H1 (cell line): ENCODE data around the gene ST6GALNAC3. TPM values are rescaled to one million over a fixed set of nuclear protein-coding genes. Genes with fewer than 3 reads are reported as not detected.

ENCODE experiments used
- CTCF ChIA-PET: fragments of 300-600 bp; sonication (Branson Sonifier 250); formaldehyde crosslinking; loops from one replicate; lab custom pipeline; 2021; ENCODE audit not compliant: partially characterized antibody; lab: Charles Lee
- POLR2A ChIA-PET: fragments of 300-600 bp; sonication (Branson Sonifier 250); formaldehyde crosslinking; loops from one replicate; lab custom pipeline; 2021; ENCODE audit warnings: inconsistent platforms; ENCODE audit not compliant: partially characterized antibody; lab: Charles Lee
- DNase-seq, 2 experiments: peaks; one replicate each; pipeline versions ENCODE4 v3.0.0 to v3.0.0-alpha.2; 2010 to 2022; ENCODE audit warnings: low spot score in 2 of 2, low read depth in 1 of 2, mixed read lengths in 1 of 2
- FAIRE-seq: peaks from 2 replicates; lab custom pipeline; 2011; peaks lifted over from hg19 to GRCh38; lab: Jason Lieb, UNC
- H2AFZ ChIP-seq: 2 replicates; pipeline ENCODE4 v1.8.1; 2012; ENCODE audit warnings: low read length, inconsistent platforms
- H2AK5ac ChIP-seq: 2 replicates; pipeline ENCODE4 v1.6.1; 2013; ENCODE audit warnings: low read depth, low read length
- H2BK120ac ChIP-seq: replicated peaks from 2 replicates; pipeline ENCODE3; 2013; ENCODE audit warnings: low read depth, low read length, inconsistent platforms
- H2BK12ac ChIP-seq: 2 replicates; pipeline ENCODE4 v1.6.1; 2013; ENCODE audit warnings: low read depth, low read length
- H2BK15ac ChIP-seq: 2 replicates; pipeline ENCODE4 v1.6.1; 2013; ENCODE audit warnings: low read length
- H2BK20ac ChIP-seq: 2 replicates; pipeline ENCODE4 v1.6.1; 2013; ENCODE audit warnings: low read length
- H2BK5ac ChIP-seq: 2 replicates; pipeline ENCODE4 v1.6.1; 2013; ENCODE audit warnings: low read depth, low read length
- H3K14ac ChIP-seq: 2 replicates; pipeline ENCODE4 v1.6.1; 2013; ENCODE audit warnings: inconsistent platforms; ENCODE audit not compliant: insufficient read length
- H3K18ac ChIP-seq: 2 replicates; pipeline ENCODE4 v1.6.1; 2013; ENCODE audit warnings: low read length; ENCODE audit errors: extremely low read depth
- H3K23ac ChIP-seq: 2 replicates; pipeline ENCODE4 v1.6.1; 2013; ENCODE audit warnings: inconsistent platforms; ENCODE audit not compliant: insufficient read length
- H3K23me2 ChIP-seq: 2 replicates; pipeline ENCODE4 v1.6.1; 2013; ENCODE audit warnings: low read depth, low read length
- H3K27ac ChIP-seq: 2 replicates; pipeline ENCODE4 v1.6.1; 2011; ENCODE audit warnings: low read depth, low read length, inconsistent platforms
- H3K27me3 ChIP-seq, 4 experiments: replicated peaks in 1 of 4; 1 replicate in 1 of 4; 2 replicates in 3 of 4; pipeline versions ENCODE4 v1.6.1 to v1.8.1; 2011 to 2013; ENCODE audit warnings: low read length in 3 of 4, mild to moderate bottlenecking in 3 of 4, inconsistent platforms in 2 of 4, mixed read lengths in 2 of 4, moderate library complexity in 1 of 4; ENCODE audit not compliant: control insufficient read depth in 3 of 4, insufficient read depth in 3 of 4; ENCODE audit errors: extremely low read depth in 1 of 4
- H3K36me3 ChIP-seq, 4 experiments: 2 replicates each; pipeline versions ENCODE4 v1.6.1 to v1.8.1; 2011 to 2013; ENCODE audit warnings: mild to moderate bottlenecking in 4 of 4, low read length in 3 of 4, moderate library complexity in 2 of 4, control low read depth in 1 of 4, inconsistent platforms in 1 of 4; ENCODE audit not compliant: insufficient read depth in 4 of 4, control insufficient read depth in 2 of 4
- H3K4ac ChIP-seq: replicated peaks from 2 replicates; pipeline ENCODE3; 2013; ENCODE audit warnings: low read length, low read depth, mixed read lengths, inconsistent platforms; ENCODE audit not compliant: insufficient read length
- H3K4me1 ChIP-seq, 4 experiments: replicated peaks in 1 of 4; 1 replicate in 1 of 4; 2 replicates in 3 of 4; pipeline versions ENCODE4 v1.6.1 to v1.8.1; 2011 to 2013; ENCODE audit warnings: low read length in 3 of 4, inconsistent platforms in 2 of 4, mixed read lengths in 1 of 4; ENCODE audit not compliant: insufficient read depth in 4 of 4, control insufficient read depth in 3 of 4
- H3K4me2 ChIP-seq, 2 experiments: 2 replicates each; pipeline versions ENCODE4 v1.6.1 to v1.8.1; 2011 to 2013; ENCODE audit warnings: low read depth in 2 of 2, low read length in 2 of 2, control low read depth in 1 of 2, inconsistent platforms in 1 of 2, mild to moderate bottlenecking in 1 of 2; ENCODE audit not compliant: insufficient read depth in 1 of 2
- H3K4me3 ChIP-seq, 4 experiments: fragments of 200-600, 300-600 bp in 1 of 4; sonication (generic), shearing (Covaris generic), sonication (Bioruptor Twin) in 1 of 4; 2 replicates each; pipeline versions ENCODE4 v1.5.1 to v1.8.1; 2011 to 2016; ENCODE audit warnings: low read length in 4 of 4, low read depth in 3 of 4, control low read depth in 2 of 4, inconsistent platforms in 2 of 4, mild to moderate bottlenecking in 2 of 4, mixed read lengths in 1 of 4, moderate library complexity in 1 of 4; ENCODE audit not compliant: insufficient read depth in 2 of 4; ENCODE audit errors: extremely low read depth in 1 of 4
- H3K56ac ChIP-seq: replicated peaks from 2 replicates; pipeline ENCODE3; 2013; ENCODE audit warnings: low read depth, mild to moderate bottlenecking, mixed read lengths, low read length, inconsistent platforms; ENCODE audit not compliant: insufficient read length
- H3K79me1 ChIP-seq: 2 replicates; pipeline ENCODE4 v1.6.1; 2013; ENCODE audit warnings: low read depth, low read length, control low read depth
- H3K79me2 ChIP-seq, 2 experiments: 2 replicates each; pipeline versions ENCODE4 v1.6.1 to v1.8.1; 2012 to 2013; ENCODE audit warnings: low read length in 2 of 2, mild to moderate bottlenecking in 2 of 2, inconsistent platforms in 1 of 2; ENCODE audit not compliant: insufficient read depth in 2 of 2, control insufficient read depth in 1 of 2
- H3K9ac ChIP-seq, 4 experiments: replicated peaks in 1 of 4; 1 replicate in 1 of 4; 2 replicates in 3 of 4; pipeline versions ENCODE4 v1.6.1 to v1.8.1; 2011 to 2013; ENCODE audit warnings: low read depth in 3 of 4, low read length in 3 of 4, control low read depth in 2 of 4, mild to moderate bottlenecking in 2 of 4, moderate library complexity in 2 of 4, inconsistent platforms in 1 of 4; ENCODE audit errors: extremely low read depth in 1 of 4
- H3K9me3 ChIP-seq, 2 experiments: 2 replicates each; pipeline versions ENCODE4 v1.6.1 to v1.8.1; 2012 to 2013; ENCODE audit warnings: mild to moderate bottlenecking in 2 of 2, moderate library complexity in 2 of 2, control low read depth in 1 of 2, inconsistent platforms in 1 of 2, low read depth in 1 of 2, low read length in 1 of 2, mixed read lengths in 1 of 2; ENCODE audit not compliant: insufficient read depth in 2 of 2
- H4K20me1 ChIP-seq, 2 experiments: replicated peaks in 1 of 2; 2 replicates each; pipeline versions ENCODE3 to v1.8.1; 2011 to 2013; ENCODE audit warnings: inconsistent platforms in 2 of 2, low read length in 2 of 2, mild to moderate bottlenecking in 1 of 2; ENCODE audit not compliant: insufficient read depth in 2 of 2, control insufficient read depth in 1 of 2
- H4K5ac ChIP-seq: 2 replicates; pipeline ENCODE4 v1.6.1; 2013; ENCODE audit warnings: low read length, low read depth, mixed read lengths, inconsistent platforms; ENCODE audit not compliant: insufficient read length
- H4K8ac ChIP-seq: 2 replicates; pipeline ENCODE4 v1.8.0; 2013; ENCODE audit warnings: mild to moderate bottlenecking, moderate library complexity, low read length, inconsistent platforms; ENCODE audit not compliant: insufficient read depth; ENCODE audit errors: extremely low read depth
- H4K91ac ChIP-seq: replicated peaks from 2 replicates; pipeline ENCODE3; 2013; ENCODE audit warnings: low read length, mixed read lengths, inconsistent platforms; ENCODE audit not compliant: insufficient read length
- ASH2L ChIP-seq: fragments of 200-600, 300-600 bp; sonication (generic); IDR thresholded peaks from one replicate; pipeline ENCODE4 v1.7.1; 2017; ENCODE audit warnings: low read length
- BCL11A ChIP-seq, 2 experiments: IDR thresholded peaks; one replicate each; pipeline ENCODE4 v1.6.1; 2011; ENCODE audit warnings: low read depth in 2 of 2, low read length in 2 of 2, mild to moderate bottlenecking in 2 of 2
- CBX5 ChIP-seq: fragments of 300-800, 300-1000 bp; sonication (generic); IDR thresholded peaks from 2 replicates; pipeline ENCODE4 v1.7.1; 2016; ENCODE audit warnings: antibody characterized with exemption, low read length, low read depth
- CHD2 ChIP-seq: IDR thresholded peaks from 2 replicates; pipeline ENCODE4 v1.6.1; 2012; ENCODE audit warnings: low read length, improper control_type of control experiment
- CTBP2 ChIP-seq: IDR thresholded peaks from 2 replicates; pipeline ENCODE4 v1.7.0; 2011; ENCODE audit warnings: borderline replicate concordance, mild to moderate bottlenecking, moderate library complexity, mixed read lengths, low read length; ENCODE audit not compliant: insufficient read depth, insufficient read length
- GABPA ChIP-seq: IDR thresholded peaks from 2 replicates; pipeline ENCODE4 v1.6.1; 2011; ENCODE audit warnings: mild to moderate bottlenecking, low read length, moderate library complexity, borderline replicate concordance; ENCODE audit not compliant: insufficient read depth
- NRF1 ChIP-seq: IDR thresholded peaks from 2 replicates; pipeline ENCODE4 v1.6.1; 2011; ENCODE audit warnings: mild to moderate bottlenecking, low read depth, low read length, improper control_type of control experiment
- PHF8 ChIP-seq: fragments of 200-600 bp; sonication (generic); conservative IDR thresholded peaks from 2 replicates; pipeline ENCODE4 v1.7.1; 2012; ENCODE audit warnings: low read depth, mild to moderate bottlenecking, inconsistent platforms, low read length, moderate library complexity
- POLR2A ChIP-seq, 2 experiments: IDR thresholded peaks; 1 replicate in 1 of 2; 2 replicates in 1 of 2; pipeline ENCODE4 v1.6.1; 2011; ENCODE audit warnings: low read depth in 2 of 2, low read length in 2 of 2, mild to moderate bottlenecking in 2 of 2; ENCODE audit errors: control extremely low read depth in 1 of 2
- RAD21 ChIP-seq, 2 experiments: IDR thresholded peaks in 1 of 2; conservative IDR thresholded peaks in 1 of 2; 2 replicates each; pipeline ENCODE4 v1.6.1; 2011; ENCODE audit warnings: low read depth in 2 of 2, low read length in 2 of 2, improper control_type of control experiment in 1 of 2, inconsistent platforms in 1 of 2, mild to moderate bottlenecking in 1 of 2, moderate library complexity in 1 of 2
- SP1 ChIP-seq: IDR thresholded peaks from 2 replicates; pipeline ENCODE4 v1.6.1; 2011; ENCODE audit warnings: low read depth, low read length
- TAF7 ChIP-seq: optimal IDR thresholded peaks from 2 replicates; pipeline ENCODE3; 2011; ENCODE audit warnings: low read depth, mild to moderate bottlenecking, inconsistent platforms, low read length, moderate library complexity, borderline replicate concordance
- YY1 ChIP-seq: IDR thresholded peaks from 2 replicates; pipeline ENCODE4 v1.6.1; 2011; ENCODE audit warnings: low read depth, mild to moderate bottlenecking, low read length
- ZNF274 ChIP-seq: IDR thresholded peaks from 2 replicates; pipeline ENCODE4 v1.7.0; 2012; ENCODE audit warnings: low read length, borderline replicate concordance; ENCODE audit errors: extremely low read depth
- WGBS, 2 experiments: shearing (Covaris generic) in 1 of 2; methylation state at CpG; one replicate each; pipeline versions ENCODE4 v1.1.6 to v1.1.7; 2013 to 2015; ENCODE audit warnings: low lambda C conversion rate in 2 of 2, mixed read lengths in 2 of 2, inconsistent platforms in 1 of 2, low coverage in 1 of 2, missing lambda C conversion rate in 1 of 2; ENCODE audit not compliant: insufficient replicate concordance in 2 of 2, insufficient coverage in 1 of 2, insufficient read length in 1 of 2; ENCODE audit errors: extremely low coverage in 1 of 2, missing lambda C conversion rate in 1 of 2; 5-methylcytosine and 5-hydroxymethylcytosine counted together
- polyA plus RNA-seq, 7 experiments: library from polyadenylated mRNA; depleted of rRNA in 3 of 7; stranded (reverse) in 5 of 7; unstranded in 2 of 7; fragments of >200 nt in 5 of 7; fragments of 200-250 nt in 2 of 7; gene quantifications; 1 replicate in 5 of 7; 2 replicates in 1 of 7; 4 replicates in 1 of 7; pipeline versions ENCODE4 v1.2.1 to v1.2.3, GENCODE V29; 2011 to 2013; ENCODE audit warnings: missing spikeins in 2 of 7, mixed read lengths in 2 of 7
- total RNA-seq: library from RNA; stranded (reverse); fragmentation: NEBNext Ultra II Directional; extraction: Animal tissue kit (Norgen Biotek cat#: 25700); gene quantifications from 2 replicates; pipeline ENCODE4 v1.2.1, GENCODE V29; 2021

ST6GALNAC3 gene
- total and polyA plus RNA-seq, 2 of the 8 experiments (the other 6 are each of a cell fraction or from before 2014, with no cell fraction given), result 4.9 to 19.0 TPM

DNA sequence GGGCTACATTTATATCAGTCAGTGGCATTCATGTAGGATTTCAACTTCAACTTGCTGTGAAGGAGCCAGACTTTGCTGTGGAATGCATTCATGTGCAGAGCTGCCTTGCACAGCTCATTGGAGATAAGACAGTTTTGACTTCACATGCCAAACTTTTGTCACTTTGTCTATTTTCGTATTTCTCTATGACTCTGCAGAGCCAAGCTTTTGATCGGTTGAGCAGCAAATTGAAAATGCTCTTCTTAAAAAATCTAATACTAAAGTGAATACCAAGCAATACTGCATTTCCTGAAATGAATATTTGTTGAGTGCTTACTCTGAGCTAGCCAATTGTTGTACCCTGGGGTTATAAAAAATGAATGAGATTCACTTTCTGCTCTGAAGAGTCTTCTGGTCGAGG lies 388.7 kb downstream of the ST6GALNAC3 start:
- Histone ChIP-seq H3K23me2 (no peaks in the 10 kb centered on the region), H3K23ac (no peak overlapping the region), H2BK15ac (no peak overlapping the region), H3K14ac (no peak overlapping the region), H4K91ac (no peak overlapping the region), H2AK5ac (no peak overlapping the region), H3K4ac (no peak overlapping the region), H2AFZ (no peak overlapping the region), H3K79me1 (no peaks in the 10 kb centered on the region), H3K4me2 (no peak overlapping the region), H3K9me3 (no peaks in the 10 kb centered on the region), H2BK20ac (no peak overlapping the region), H3K4me3 (no peak overlapping the region), H4K5ac (no peak overlapping the region), H2BK120ac (no peak overlapping the region), H2BK5ac (no peak overlapping the region), H3K18ac (no peak overlapping the region), H3K9ac (no peak overlapping the region), H3K27ac (no peak overlapping the region), H4K20me1 (no peaks in the 10 kb centered on the region), H3K36me3 (no peaks in the 10 kb centered on the region), H2BK12ac (no peak overlapping the region), H3K79me2 (no peaks in the 10 kb centered on the region), H4K8ac (no peak overlapping the region), H3K27me3 (no peaks in the 10 kb centered on the region), H3K4me1 (no peaks in the 10 kb centered on the region; a peak in 1 of 7 replicates), H3K56ac (no peak overlapping the region)
- ChIA-PET CTCF (no interaction called here), POLR2A (no interaction called here)
- TF ChIP-seq BCL11A (IDR thresholded peaks at IDR 0.05; ENCODE audit: low read depth in 2 of 2, low read length in 2 of 2) (no peak), CBX5 (no peak), PHF8 (no peak), RAD21 (IDR thresholded peaks at IDR 0.05 in 1 of 2, conservative IDR thresholded peaks at IDR 0.05 in 1 of 2; ENCODE audit: low read depth in 2 of 2, low read length in 2 of 2) (no peak), CHD2 (no peak), TAF7 (no peak), CTBP2 (no peak), GABPA (no peak), ASH2L (no peak), ZNF274 (no peak), NRF1 (no peak), YY1 (no peak), SP1 (no peak), POLR2A (IDR thresholded peaks at IDR 0.05; ENCODE audit: control extremely low read depth in 1 of 2, low read depth in 2 of 2, low read length in 2 of 2) (no peak)
- WGBS, 2 experiments, result 85% methylated on average over 3 of the region's 3 CpGs; no CpG with 5 or more reads in 1 of the 2 experiments
- DNase-seq (no peak), FAIRE-seq (no peak)
